ENCODE measurements around the gene NIM1K.

NIM1K gene

DNA sequence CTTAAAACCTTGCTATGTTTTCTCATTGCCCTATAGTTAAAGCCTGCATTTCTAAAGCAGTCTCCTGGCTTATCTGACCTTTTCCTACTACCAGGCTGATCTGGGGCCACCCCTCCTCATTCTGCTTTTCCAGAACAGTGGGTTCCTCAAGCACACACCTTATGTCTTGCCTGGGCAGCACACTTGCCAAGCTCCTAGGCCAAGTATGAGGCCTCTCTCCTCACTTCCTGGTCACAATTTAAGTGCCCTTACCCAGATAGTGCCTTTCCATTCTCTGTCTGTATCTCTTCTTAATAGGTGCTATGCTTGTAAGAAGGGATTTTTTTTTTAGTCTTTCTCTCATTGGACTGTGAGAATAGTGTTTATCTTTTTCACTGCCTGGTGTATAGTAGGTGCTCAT is 81.5 kb downstream of the NIM1K start:
- TF ChIP-seq, protein P1, sequence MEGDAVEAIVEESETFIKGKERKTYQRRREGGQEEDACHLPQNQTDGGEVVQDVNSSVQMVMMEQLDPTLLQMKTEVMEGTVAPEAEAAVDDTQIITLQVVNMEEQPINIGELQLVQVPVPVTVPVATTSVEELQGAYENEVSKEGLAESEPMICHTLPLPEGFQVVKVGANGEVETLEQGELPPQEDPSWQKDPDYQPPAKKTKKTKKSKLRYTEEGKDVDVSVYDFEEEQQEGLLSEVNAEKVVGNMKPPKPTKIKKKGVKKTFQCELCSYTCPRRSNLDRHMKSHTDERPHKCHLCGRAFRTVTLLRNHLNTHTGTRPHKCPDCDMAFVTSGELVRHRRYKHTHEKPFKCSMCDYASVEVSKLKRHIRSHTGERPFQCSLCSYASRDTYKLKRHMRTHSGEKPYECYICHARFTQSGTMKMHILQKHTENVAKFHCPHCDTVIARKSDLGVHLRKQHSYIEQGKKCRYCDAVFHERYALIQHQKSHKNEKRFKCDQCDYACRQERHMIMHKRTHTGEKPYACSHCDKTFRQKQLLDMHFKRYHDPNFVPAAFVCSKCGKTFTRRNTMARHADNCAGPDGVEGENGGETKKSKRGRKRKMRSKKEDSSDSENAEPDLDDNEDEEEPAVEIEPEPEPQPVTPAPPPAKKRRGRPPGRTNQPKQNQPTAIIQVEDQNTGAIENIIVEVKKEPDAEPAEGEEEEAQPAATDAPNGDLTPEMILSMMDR (IDR thresholded peaks at IDR 0.05; ENCODE audit: insufficient read depth, low read depth, low read length, missing control alignments): no peak
- H3K4me3 ChIP-seq (ENCODE audit: low read depth, low read length): no peak overlapping the region

DNA sequence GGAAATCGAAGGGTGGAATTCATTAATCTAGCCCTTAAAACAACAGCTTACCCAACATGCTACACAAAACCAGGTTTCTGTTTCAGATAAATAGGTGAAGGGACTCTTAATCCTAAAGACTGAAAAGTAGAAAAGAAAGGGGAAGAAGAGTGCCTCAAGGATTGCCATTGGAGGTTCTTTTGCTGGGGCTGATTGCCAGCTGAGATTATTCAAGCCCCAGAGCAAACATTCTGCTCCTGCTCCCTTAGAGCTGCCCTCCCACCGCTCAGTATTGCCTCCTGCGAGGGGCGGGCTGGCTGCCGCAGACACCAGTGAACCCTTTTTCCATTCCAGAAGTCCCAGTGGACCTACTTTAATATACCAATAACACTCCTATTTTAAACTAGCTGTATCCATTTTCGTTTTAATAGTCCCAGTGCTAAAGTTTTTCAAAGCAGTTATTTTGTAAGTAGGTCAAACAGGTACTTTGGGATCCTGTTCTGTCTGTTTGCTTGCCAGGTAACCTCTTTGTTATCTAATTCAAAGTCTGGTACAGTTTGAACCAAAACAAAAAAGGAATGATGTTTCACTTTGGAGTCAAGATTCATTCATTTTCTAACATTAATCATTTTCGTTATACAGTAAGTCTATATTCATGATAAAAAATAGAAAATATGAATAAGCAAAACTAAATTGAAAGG is 82.5 kb downstream of the NIM1K start:
- DNase-seq (ENCODE audit: low read depth): no peak
- TF ChIP-seq, protein P1 (IDR thresholded peaks at IDR 0.05; ENCODE audit: insufficient read depth, low read depth, low read length, missing control alignments): no peak
- H3K4me3 ChIP-seq (ENCODE audit: low read depth, low read length): no peak overlapping the region

More for the DNA sequence above, 81.5 kb downstream of the NIM1K start:
- no peak for DNase-seq (ENCODE audit: low read depth)

DNA sequence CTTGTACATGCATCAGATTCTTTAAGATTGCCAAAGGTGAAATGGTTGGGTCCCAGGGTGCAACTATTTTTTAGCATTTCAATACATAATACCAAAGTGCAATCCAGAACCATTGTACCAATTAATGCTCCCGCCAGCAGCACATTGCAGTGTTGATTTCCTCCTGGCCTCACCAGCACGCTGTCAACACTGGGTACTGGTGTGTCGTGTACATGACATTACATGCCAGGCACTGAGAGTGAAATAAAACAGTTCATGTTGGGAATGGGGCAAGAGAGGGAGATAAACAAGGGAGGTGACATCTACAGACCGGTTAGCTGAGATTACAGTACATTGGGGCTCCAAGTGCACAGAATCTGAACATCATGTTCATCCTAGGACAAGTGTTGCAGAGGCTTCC is 83.4 kb downstream of the NIM1K start:
- TF ChIP-seq, protein P1 (IDR thresholded peaks at IDR 0.05; ENCODE audit: insufficient read depth, low read depth, low read length, missing control alignments): no peak
- no peak overlapping the region for H3K4me3 ChIP-seq (ENCODE audit: low read depth, low read length)
- no peak for DNase-seq (ENCODE audit: low read depth)

DNA sequence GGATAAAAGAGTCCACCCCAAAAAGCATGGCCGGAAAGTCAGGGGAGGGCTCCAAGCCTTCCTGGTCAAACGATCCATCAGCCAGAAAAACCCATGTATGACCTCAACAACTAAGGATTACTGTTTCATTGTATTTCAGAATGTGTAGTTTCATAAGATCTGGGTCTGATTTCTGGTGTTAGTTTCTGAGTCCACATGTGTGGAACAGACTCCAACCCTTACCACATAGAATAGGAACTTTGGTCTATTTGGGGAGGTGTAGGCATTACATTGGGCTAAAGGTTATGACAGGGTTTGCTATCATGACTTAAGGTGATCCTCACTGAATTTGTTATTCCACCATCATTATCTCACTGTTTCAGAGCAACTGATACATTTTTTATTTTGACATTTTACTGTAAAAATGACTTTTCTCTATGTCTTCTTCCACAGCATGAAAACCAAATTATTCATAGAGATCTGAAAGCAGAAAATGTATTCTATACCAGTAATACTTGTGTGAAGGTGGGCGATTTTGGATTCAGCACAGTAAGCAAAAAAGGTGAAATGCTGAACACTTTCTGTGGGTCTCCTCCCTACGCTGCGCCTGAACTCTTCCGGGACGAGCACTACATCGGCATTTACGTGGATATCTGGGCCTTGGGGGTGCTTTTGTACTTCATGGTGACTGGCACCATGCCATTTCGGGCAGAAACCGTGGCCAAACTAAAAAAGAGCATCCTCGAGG is 87.7 kb downstream of the NIM1K start:
- TF ChIP-seq, protein P1 (IDR thresholded peaks at IDR 0.05; ENCODE audit: insufficient read depth, low read depth, low read length, missing control alignments): no peak
- no peak for DNase-seq (ENCODE audit: low read depth)
- H3K4me3 ChIP-seq (ENCODE audit: low read depth, low read length): no peak overlapping the region

DNA sequence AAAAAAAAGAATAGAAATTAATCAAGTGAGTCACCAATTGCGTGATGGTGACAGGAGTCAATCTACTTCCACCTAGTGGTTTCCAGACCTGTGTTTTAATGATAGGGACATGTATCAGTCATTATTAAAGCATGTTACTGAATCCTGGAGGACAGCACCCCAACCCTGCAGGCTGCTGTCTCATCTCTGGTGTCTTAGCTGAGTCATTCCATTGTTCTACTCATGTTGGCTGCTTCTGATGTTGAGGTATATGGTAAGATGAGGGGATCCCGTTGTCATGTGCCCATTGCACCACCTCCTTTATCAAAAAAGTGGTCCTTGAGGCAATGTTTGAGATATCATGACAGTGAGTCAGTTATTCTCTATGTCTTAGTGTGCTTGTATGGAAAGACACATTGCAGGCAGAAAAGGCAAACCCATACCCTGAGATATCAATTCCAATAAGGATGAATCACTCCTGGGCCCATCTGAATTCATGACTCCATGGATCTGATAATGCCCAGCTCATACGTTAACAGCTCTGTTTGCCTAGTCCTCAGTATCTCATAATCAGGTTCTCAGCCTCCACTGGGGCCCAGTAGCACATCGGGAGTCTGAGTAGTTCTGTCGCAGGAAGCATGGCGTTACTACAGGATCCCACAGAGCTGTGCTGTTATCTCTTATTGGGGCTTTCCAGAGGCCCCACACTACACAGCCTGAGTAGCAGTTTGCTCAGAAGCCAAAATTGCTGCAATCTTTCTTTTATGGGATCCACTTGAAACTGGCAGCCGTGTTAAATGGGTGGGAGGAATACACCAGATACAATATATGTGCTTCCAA is 90.0 kb downstream of the NIM1K start:
- H3K4me3 ChIP-seq (ENCODE audit: low read depth, low read length): no peak overlapping the region
- no peak for DNase-seq (ENCODE audit: low read depth)
- TF ChIP-seq, protein P1 (IDR thresholded peaks at IDR 0.05; ENCODE audit: insufficient read depth, low read depth, low read length, missing control alignments): no peak

DNA sequence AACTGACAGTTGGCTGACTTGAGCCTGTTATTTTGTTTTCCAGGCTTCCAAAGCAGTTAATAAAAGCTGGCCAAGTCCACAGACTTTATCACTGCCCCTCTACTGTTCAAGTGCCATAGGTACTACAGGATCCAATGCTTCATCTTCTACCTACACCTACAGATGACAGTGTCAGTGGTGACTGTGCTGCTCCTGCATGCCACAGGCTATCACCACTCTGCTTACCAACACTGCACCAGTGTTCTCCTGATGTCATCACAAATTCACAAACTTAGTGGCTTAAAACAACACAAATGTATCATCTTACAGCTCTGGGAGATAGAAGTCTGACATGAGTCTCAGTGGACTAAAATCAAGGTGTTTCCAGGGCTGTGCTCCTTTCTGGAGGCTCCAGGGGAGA is 94.6 kb downstream of the NIM1K start:
- H3K4me3 ChIP-seq (ENCODE audit: low read depth, low read length): no peak overlapping the region
- no peak for DNase-seq (ENCODE audit: low read depth)
- TF ChIP-seq, protein P1 (IDR thresholded peaks at IDR 0.05; ENCODE audit: insufficient read depth, low read depth, low read length, missing control alignments): no peak

Measured in GM12865 (cell line).